Uterus (tissue), 2 donors: ENCODE measurements around the gene ACSF2.

Experiments used
- POLR2A ChIP-seq, 2 donors: fragments of 450-650 bp; IDR thresholded peaks; one replicate each; pipeline ENCODE4 v1.6.1; 2016; ENCODE audit warnings: antibody characterized with exemption in 2 of 2, mild to moderate bottlenecking in 1 of 2, moderate library complexity in 1 of 2
- TF ChIP-seq, protein P1 (sequence below), 4 experiments: fragments of 200-600 bp in 2 of 4; fragments of 450-650 bp in 2 of 4; sonication (generic) in 2 of 4; IDR thresholded peaks; one replicate each; pipeline ENCODE4 v1.5.1; 2016 to 2019; ENCODE audit warnings: antibody characterized with exemption in 4 of 4, mild to moderate bottlenecking in 2 of 4, moderate library complexity in 1 of 4

DNA sequence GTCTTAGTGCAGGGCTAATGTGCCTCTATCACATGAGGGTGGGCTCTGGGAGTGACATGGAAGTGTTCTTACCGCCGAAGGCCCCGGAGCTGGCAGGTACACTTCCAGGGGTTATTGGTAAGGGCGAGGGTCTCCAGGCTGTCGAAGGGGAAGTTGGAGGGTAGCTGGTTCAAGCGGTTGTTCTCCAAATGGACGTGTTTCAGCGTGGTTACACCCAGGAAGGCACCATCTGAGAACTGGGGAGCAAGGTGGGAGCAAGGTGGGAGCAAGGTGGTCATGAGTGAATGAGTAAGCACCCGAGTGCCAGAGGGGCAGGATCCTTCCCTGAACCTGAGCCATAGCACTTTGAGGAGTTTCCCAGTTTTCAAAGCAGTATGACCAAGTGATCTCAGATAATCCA lies 39.6 kb downstream of the ACSF2 start:
- TF ChIP-seq, protein P1, sequence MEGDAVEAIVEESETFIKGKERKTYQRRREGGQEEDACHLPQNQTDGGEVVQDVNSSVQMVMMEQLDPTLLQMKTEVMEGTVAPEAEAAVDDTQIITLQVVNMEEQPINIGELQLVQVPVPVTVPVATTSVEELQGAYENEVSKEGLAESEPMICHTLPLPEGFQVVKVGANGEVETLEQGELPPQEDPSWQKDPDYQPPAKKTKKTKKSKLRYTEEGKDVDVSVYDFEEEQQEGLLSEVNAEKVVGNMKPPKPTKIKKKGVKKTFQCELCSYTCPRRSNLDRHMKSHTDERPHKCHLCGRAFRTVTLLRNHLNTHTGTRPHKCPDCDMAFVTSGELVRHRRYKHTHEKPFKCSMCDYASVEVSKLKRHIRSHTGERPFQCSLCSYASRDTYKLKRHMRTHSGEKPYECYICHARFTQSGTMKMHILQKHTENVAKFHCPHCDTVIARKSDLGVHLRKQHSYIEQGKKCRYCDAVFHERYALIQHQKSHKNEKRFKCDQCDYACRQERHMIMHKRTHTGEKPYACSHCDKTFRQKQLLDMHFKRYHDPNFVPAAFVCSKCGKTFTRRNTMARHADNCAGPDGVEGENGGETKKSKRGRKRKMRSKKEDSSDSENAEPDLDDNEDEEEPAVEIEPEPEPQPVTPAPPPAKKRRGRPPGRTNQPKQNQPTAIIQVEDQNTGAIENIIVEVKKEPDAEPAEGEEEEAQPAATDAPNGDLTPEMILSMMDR (IDR thresholded peaks at IDR 0.05) = no peak
- no peak for TF ChIP-seq POLR2A (IDR thresholded peaks at IDR 0.05)
